Activated CD4-positive, alpha-beta T cell treated with anti-CD3 and anti-CD28 coated beads, Interleukin-2, amount 50 U/mL, for 48 hours (primary cell): Measurements from ENCODE around the gene AGBL4.
"Not testable (repeated sequence)": the region's sequence is repeated elsewhere in the genome, so short reads cannot be mapped to it uniquely, and the experiment has no call there.

Source experiments
- DNase-seq, 2 experiments: peaks; one replicate each; pipeline ENCODE4 v3.0.0-alpha.2; 2020

The AGBL4 gene

DNA sequence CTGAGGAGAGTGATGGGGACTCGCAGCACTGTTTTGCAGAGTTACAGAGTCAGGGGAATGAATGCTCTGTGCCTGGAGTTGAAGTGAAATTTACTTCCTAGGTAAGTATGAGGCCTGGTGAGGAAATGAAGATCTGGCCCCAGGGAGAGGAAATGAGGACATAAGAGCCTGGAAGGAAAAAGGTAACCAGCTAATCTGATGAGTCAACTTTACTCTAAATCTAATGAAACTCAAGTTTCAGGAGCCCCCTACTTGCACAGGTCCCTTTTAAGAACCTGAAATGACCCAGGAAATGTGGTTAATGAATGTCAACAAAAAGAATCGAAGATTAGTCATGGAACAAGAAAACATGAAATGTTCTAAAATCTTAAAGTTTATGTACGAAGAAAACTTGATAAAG, 599.0 kb downstream of the AGBL4 start:
- DNase-seq = no peak

GRCh38 chr1:49416758-49417157, 607.0 kb downstream of the AGBL4 start:
- no peak for DNase-seq

- no peak for DNase-seq
Observed at GRCh38 chr1:49408346-49408745, 615.4 kb downstream of the AGBL4 start.

- DNase-seq = no peak
Observed at GRCh38 chr1:49397086-49397485, 626.7 kb downstream of the AGBL4 start.

DNA sequence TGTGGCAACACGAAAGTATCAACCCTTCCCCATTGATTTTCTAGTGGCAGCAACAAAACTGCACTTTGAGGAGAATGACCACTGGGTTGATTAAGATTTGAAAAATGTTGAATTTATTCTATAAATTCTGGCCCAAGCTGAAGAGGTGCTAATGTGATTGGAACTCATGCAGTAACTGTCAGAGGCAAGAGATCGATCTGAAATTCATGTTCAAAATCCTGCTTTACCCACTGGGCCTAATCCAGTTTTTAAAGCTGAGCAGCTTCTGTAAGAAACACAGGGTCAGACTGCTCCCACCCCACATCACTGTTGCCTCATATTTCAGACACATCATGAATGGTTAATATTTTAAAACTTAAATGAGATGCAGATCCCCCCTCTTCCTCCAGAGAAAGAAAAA, 629.6 kb downstream of the AGBL4 start:
- no peak for DNase-seq

DNA sequence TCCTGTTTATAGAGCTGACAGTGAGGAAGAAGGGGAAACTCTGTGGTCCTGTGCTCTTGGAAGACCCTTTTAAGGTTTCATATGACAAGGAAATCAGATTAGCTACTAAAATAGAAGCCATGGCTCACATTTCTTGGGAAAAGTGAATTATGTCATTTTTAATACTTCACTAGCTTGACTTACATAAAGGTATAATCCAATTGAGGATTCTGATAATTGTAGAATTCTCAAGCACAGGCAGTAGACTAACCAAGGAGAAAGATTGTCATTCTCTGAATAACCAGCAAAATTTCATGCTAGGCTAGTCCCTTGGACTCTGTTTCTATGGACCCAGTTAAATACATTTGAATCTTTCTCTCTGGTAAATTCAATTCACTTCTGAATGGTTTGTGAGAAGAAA, 634.1 kb downstream of the AGBL4 start:
- DNase-seq = no peak

- DNase-seq = no peak
Observed at GRCh38 chr1:49364676-49365075, 659.1 kb downstream of the AGBL4 start.

GRCh38 chr1:49363628-49364027, 660.1 kb downstream of the AGBL4 start:
- DNase-seq = no peak

DNA sequence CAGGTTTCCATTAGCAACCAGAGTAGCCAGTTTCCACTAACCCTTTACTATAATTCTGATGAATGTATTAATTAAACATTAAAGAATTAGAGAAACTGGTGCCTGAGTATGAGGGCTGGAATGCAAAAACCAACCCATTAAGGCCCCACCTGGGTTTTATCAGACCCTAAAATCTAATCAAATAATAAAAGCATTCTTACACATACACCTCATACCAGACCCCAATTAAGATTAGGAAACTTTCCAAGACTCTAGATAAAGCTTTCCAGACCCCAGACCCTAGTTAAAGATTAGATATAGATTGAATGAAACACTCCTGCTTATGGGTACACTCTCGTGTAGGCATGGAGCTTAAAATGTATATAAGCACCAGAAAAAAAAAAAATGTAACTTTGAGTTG, 665.7 kb downstream of the AGBL4 start:
- no peak for DNase-seq

DNA sequence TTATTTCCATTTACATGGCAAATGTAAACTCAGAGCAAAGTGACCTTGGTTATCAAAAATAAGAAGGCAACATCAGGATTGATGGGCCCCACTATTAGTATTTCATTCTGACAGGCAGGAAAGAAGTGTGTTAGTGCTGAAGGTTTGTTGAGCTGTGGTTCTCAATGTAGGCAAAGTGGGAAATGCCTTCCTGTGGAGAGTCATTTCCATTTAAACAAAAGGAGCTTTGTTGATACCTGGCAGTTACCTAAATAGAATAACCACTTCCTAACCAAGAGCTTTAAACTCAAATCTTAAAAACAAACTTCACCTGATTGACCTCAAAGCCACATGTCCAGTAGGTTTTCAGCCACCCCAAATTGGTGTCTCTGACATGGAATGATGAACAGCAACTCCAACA, 667.2 kb downstream of the AGBL4 start:
- no peak for DNase-seq

DNA sequence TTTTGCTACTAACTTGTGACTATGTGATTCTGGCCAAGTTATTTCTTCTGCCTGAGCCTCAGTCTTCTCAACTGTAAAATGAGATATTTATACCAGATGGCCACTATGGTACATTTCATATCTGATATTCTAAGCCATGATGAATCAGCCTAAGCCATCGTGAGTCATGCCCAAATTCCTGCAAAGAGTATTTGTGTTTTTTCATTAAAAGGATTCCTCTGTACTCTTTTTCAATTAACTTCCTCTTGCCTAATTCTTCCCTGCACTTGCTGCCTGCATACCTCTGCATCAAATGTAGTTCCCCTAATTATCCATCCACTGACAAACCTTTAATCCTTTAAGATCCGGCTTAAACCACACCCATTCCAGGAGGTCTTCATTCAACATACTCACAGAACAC, 672.0 kb downstream of the AGBL4 start:
- DNase-seq = no peak

DNA sequence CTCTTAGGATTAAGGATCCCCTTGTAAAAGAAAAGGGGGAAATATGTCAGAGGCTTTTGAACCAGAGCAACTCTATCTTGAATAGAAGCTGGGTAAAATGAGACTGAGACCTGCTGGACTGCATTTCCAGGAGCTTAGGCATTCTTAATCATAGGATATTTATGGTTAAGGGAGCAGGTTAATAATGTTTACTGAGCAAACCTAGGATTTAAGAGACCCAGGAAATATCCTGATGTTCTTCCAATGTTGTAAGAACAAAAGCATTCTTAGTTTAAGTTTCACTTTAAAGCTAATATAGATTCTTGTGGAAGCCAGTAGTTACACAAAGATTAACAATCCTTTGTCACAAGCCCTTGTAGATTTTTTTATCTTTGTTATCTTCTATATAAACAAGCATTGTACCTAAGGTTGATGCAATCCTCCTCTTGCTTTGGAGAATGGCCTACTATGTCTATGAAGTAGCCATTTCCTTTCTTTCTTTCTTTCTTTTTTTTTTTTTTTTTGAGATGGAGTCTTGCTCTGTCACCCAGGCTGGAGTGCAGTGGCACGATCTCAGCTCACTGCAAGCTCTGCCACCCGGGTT, 676.9 kb downstream of the AGBL4 start:
- DNase-seq = no peak

GRCh38 chr1:49340576-49340975, 683.2 kb downstream of the AGBL4 start:
- no peak for DNase-seq

DNA sequence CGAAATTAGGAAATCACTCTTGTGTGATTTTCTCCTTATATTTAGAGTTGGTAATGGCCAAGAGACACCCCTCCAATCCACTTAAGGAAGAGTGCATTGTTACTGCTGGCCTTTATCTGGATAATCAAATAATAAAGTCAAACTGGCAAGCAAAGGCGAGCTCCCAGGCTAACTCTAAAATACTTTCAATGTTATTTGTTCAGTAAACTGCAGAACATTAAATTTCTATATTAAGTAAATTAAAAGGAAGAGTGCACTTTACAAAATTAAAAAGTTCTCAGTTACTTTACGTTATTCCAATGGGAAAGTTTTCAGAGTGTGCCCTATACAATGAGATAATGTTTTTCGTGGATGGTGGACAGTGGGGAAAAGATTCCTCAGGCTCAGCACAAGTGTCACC, 684.7 kb downstream of the AGBL4 start:
- no peak for DNase-seq

DNA sequence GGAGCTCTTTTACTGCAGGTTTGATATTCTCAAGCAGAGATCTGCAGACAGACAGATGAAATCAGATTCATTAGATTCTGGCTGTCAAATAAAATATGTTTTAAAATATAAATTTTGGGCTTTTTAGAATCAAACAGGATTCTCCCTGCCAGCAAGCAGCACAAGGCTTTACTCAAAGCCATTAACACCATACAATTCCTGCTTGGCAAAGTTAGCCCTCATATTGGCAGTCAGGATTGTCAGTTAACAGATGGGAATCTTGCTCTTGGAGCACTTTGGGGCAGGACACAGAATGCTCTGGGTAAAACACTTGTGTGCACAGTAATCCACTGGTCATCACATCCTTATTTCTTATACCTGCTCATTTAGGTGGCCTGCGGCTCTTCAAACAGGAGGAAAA, 686.5 kb downstream of the AGBL4 start:
- DNase-seq = no peak

- DNase-seq = no peak
Observed at GRCh38 chr1:49333906-49334305, 689.8 kb downstream of the AGBL4 start.

DNA sequence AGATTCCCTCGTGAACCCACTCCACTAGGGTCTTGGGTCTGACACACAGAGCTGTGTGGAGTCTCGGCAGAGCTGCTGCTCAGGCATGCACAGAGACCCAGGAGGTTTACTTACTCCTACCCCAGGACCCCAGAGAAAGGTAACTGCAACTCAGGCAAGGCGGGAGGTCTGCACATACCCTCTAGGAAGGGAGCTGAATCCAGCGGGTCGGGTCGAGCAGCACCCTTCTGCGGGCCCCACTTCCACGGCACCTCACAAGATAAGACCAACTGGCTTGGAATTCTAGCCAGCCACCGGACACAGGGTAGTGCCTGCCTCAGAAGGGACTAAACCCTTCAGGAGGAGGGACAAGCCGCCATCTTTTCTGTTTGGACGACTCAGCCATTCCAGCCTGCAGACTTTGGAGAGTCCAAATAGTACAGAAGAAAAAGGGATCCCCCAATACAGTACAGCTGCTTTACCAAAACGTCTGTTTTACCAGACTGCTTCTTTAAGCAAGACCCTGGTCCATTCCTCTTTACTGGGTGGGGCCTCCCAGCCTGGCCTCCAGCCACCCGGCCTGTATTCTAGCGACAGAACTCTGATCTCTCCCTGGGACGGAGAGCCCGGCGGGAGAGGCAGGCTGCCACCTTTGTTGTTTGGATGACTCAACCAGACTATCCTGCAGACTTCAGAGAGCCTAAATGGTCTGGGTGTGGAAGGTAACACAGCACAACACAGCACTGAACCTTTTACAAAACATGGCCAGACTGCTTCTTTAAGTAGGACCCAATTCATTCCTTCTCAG, 692.5 kb downstream of the AGBL4 start:
- DNase-seq = no peak

- no peak for DNase-seq
Observed at GRCh38 chr1:49323925-49324540, 699.7 kb downstream of the AGBL4 start.

- not testable (repeated sequence) for DNase-seq
Observed at GRCh38 chr1:49320493-49320892, 703.3 kb downstream of the AGBL4 start.

DNA sequence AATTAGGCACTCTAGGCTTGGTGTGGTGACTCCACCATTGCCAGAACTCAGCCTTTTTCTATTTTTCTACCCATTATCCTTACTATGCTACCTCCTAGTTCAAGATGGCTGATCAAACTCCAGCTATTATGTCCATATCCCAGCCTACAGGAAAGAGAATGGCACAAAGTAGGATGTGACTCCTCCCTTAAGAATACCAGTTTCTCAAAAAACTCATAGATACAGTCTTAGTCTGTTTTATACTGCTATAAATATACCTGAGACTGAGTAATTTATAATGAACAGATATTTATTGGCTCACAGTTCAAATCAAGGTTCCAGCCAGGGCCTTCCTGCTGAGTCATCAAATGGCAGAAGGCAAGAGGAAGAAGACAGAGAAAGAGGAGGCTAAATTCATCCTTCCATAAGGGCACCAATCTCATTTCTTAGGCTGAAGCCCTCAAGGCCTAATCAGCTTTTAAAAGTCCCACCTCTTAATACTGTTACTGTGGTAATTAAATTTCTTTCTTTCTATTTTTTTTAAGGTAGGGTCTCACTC, 704.3 kb downstream of the AGBL4 start:
- no peak for DNase-seq

- DNase-seq = no peak
Observed at GRCh38 chr1:49318218-49318617, 705.5 kb downstream of the AGBL4 start.

- DNase-seq = no peak
Observed at GRCh38 chr1:49307457-49307856, 716.3 kb downstream of the AGBL4 start.

DNA sequence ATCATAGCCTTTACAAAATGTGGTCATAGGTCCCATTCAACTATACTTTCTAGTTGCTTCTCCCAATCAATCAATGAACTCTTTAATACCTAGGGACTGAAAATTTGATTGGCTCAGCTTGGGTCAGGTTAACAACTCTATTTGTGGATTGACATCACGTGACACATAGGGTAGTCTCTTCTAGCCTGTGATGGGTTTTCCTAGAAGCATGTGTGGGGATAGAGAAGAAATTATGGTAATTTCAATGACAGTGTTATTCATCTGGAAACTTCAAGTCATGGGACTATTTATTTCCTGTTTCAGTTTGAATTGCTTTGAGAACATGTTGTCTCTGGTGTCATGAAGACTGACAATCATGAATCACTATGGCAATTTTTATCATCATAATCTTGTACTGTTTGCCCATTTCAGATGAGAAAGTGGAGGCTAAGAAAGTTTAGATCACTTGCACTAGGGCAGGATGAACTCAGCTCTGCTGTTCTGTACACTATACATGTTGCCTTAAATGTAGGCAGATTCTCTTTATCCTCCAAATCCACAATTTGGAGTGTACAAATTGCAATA, 717.2 kb downstream of the AGBL4 start:
- no peak for DNase-seq

GRCh38 chr1:49302400-49302799, 721.4 kb downstream of the AGBL4 start:
- DNase-seq = not testable (repeated sequence)
